Stomach (tissue), 9 donors: ENCODE results near the gene GLIPR1. TPM values are rescaled to one million over a fixed set of nuclear protein-coding genes. Genes with fewer than 3 reads are reported as not detected.

ENCODE experiments used
- DNase-seq, 2 donors: peaks; one replicate each; pipeline versions ENCODE4 v3.0.0 to v3.0.0-alpha.2; 2013 to 2019
- H3K27ac ChIP-seq, 5 donors: fragments of 200-600 bp in 4 of 5; sonication (generic) in 4 of 5; one replicate each; pipeline ENCODE4 v1.5.1; 2013 to 2019; ENCODE audit warnings: mild to moderate bottlenecking in 1 of 5, moderate library complexity in 1 of 5
- H3K27me3 ChIP-seq, 3 donors: fragments of 200-600 bp; sonication (generic); one replicate each; pipeline ENCODE4 v1.5.1; 2017 to 2019; ENCODE audit warnings: mixed run types in 1 of 3
- H3K36me3 ChIP-seq, 4 donors: fragments of 200-600 bp; sonication (generic); 1 replicate in 3 of 4; 2 replicates in 1 of 4; pipeline ENCODE4 v1.5.1; 2016 to 2019
- H3K4me1 ChIP-seq, 4 donors: fragments of 200-600 bp; sonication (generic); one replicate each; pipeline ENCODE4 v1.5.1; 2016 to 2019
- H3K4me3 ChIP-seq, 4 donors: fragments of 200-600 bp; sonication (generic) in 3 of 4; one replicate each; pipeline ENCODE4 v1.5.1; 2016 to 2019; ENCODE audit warnings: mild to moderate bottlenecking in 1 of 4
- H3K9me3 ChIP-seq, 4 donors: fragments of 200-600 bp; sonication (generic); one replicate each; pipeline ENCODE4 v1.5.1; 2016 to 2019
- EP300 ChIP-seq: sonication (generic); formaldehyde crosslinking; IDR thresholded peaks from one replicate; pipeline ENCODE4 v1.6.1; 2017; ENCODE audit warnings: antibody characterized with exemption
- POLR2A ChIP-seq, 4 donors: fragments of 450-650 bp; IDR thresholded peaks; one replicate each; pipeline ENCODE4 v1.6.1; 2016; ENCODE audit warnings: antibody characterized with exemption in 4 of 4, control low read depth in 2 of 4, mild to moderate bottlenecking in 1 of 4, moderate library complexity in 1 of 4
- POLR2AphosphoS5 ChIP-seq, 3 donors: sonication (generic); formaldehyde crosslinking; IDR thresholded peaks; one replicate each; pipeline ENCODE4 v1.6.1; 2016; ENCODE audit warnings: antibody characterized with exemption in 3 of 3
- WGBS, 5 donors: extraction: QIAGEN DNeasy Blood & Tissue Kit in 3 of 5; methylation state at CpG; one replicate each; pipeline versions ENCODE4 v1.1.5 to v1.1.7; 2013 to 2018; 5-methylcytosine and 5-hydroxymethylcytosine counted together
- intact Hi-C: fragments of 100-400 bp; cut with DNase I; formaldehyde crosslinking; loops from one replicate; pipeline ENCODE4 v1.15.1; 2023; ENCODE audit warnings: low total_unique reads
- polyA plus RNA-seq, 3 donors: library from polyadenylated mRNA; stranded (reverse); fragments of 200-250 nt; gene quantifications; one replicate each; pipeline ENCODE4 v1.2.3, GENCODE V29; 2013
- total RNA-seq, 5 donors: library from RNA; depleted of rRNA; stranded (reverse); fragments of >200 nt; gene quantifications; one replicate each; pipeline versions ENCODE4 v1.1.0 to v1.2.3, GENCODE V29; 2014 to 2016
- TF ChIP-seq, protein P1 (sequence below), 7 experiments: fragments of 450-650 bp in 4 of 7; fragments of 200-600 bp in 3 of 7; sonication (generic) in 3 of 7; IDR thresholded peaks; one replicate each; pipeline ENCODE4 v1.5.1; 2016 to 2019; ENCODE audit warnings: antibody characterized with exemption in 7 of 7, control low read depth in 2 of 7, mild to moderate bottlenecking in 1 of 7
- donor health status: healthy with polysubstance abuse.
- donor health status: Bipolar disorder and iron deficiency.
- donor health status: healthy.

The GLIPR1 gene
- total and polyA plus RNA-seq, 8 donors: 0.87 to 9.0 (median 4.5) TPM

DNA sequence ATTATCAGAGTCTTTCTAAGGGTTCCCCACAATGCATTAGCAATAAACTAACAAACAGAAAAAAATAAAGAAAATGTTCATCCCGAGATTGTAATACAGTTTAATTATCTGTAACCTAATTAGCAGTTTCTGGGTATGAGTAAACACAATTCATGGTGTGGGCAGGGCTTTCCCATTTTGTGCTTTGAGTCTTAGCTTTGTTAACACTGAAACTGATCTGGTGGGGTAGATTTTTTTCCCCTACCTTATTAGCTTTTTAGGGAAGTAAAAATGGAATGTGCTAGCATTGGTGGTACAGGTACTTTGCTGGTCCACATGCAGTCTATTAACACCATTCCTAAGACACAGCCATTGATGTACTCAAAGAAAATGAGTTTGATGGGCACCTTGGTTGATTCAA is 49.3 kb downstream of the GLIPR1 start:
- Histone ChIP-seq H3K4me1 (peaks cover 0 to 6% (median 3%) of the 10 kb centered on the region in 4 donors), H3K36me3 (no peaks in the 10 kb centered on the region), H3K9me3 (no peaks in the 10 kb centered on the region), H3K4me3 (no peak overlapping the region), H3K27me3 (no peaks in the 10 kb centered on the region), H3K27ac (no peak overlapping the region)
- TF ChIP-seq, protein P1, sequence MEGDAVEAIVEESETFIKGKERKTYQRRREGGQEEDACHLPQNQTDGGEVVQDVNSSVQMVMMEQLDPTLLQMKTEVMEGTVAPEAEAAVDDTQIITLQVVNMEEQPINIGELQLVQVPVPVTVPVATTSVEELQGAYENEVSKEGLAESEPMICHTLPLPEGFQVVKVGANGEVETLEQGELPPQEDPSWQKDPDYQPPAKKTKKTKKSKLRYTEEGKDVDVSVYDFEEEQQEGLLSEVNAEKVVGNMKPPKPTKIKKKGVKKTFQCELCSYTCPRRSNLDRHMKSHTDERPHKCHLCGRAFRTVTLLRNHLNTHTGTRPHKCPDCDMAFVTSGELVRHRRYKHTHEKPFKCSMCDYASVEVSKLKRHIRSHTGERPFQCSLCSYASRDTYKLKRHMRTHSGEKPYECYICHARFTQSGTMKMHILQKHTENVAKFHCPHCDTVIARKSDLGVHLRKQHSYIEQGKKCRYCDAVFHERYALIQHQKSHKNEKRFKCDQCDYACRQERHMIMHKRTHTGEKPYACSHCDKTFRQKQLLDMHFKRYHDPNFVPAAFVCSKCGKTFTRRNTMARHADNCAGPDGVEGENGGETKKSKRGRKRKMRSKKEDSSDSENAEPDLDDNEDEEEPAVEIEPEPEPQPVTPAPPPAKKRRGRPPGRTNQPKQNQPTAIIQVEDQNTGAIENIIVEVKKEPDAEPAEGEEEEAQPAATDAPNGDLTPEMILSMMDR (IDR thresholded peaks at IDR 0.05): no peak
- intact Hi-C loops: loop anchor here (5.0 kb wide), 1 partner anchor 507 kb away; no protein-coding TSS in a partner anchor
- no peak for DNase-seq
- WGBS, 5 donors: 43 to 60% (median 59%) methylated on average over 1 of the region's 1 CpG

GRCh38 chr12:75533239-75533638 is 52.7 kb downstream of the GLIPR1 start:
- intact Hi-C loops: no loop called here
- no peaks in the 10 kb centered on the region for H3K36me3 ChIP-seq
- H3K4me1 ChIP-seq: no peaks in the 10 kb centered on the region
- no peaks in the 10 kb centered on the region for H3K27me3 ChIP-seq
- H3K4me3 ChIP-seq: no peak overlapping the region
- WGBS, 5 donors: 83 to 87% (median 83%) methylated on average over 2 of the region's 2 CpGs
- H3K27ac ChIP-seq: no peak overlapping the region
- no peaks in the 10 kb centered on the region for H3K9me3 ChIP-seq
- DNase-seq: no peak
- TF ChIP-seq EP300 (no peak), POLR2A (IDR thresholded peaks at IDR 0.05) (no peak), POLR2AphosphoS5 (IDR thresholded peaks at IDR 0.05) (no peak)
- TF ChIP-seq, protein P1 (IDR thresholded peaks at IDR 0.05): no peak

DNA sequence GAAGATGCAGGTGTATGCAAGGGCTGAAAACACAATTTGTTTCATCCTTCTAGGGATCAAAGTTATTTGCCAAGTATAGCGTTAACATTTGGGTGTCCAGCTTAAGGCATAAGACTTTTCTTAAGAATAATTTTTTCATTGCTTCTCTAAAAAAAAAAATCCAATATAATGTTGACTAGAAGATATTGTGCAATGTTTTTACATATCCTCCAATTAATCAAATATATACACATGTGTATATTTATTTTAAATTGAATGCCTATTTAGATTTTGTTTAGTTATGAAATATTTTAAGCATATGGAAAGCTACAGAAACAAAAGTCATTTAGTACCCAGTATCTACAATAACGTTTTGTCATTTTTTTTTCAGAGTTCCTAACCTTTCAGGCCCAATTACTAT is 59.3 kb downstream of the GLIPR1 start:
- no peaks in the 10 kb centered on the region for H3K9me3 ChIP-seq
- intact Hi-C loops: no loop called here
- no peaks in the 10 kb centered on the region for H3K4me1 ChIP-seq
- no peak overlapping the region for H3K27ac ChIP-seq
- no peaks in the 10 kb centered on the region for H3K27me3 ChIP-seq
- DNase-seq: no peak
- whole genome bisulfite sequencing, 5 donors: 67 to 80% (median 75%) methylated on average over 2 of the region's 2 CpGs
- TF ChIP-seq POLR2AphosphoS5 (IDR thresholded peaks at IDR 0.05) (no peak), EP300 (no peak), POLR2A (IDR thresholded peaks at IDR 0.05) (no peak)
- TF ChIP-seq, protein P1 (IDR thresholded peaks at IDR 0.05): no peak
- H3K36me3 ChIP-seq: no peaks in the 10 kb centered on the region
- no peak overlapping the region for H3K4me3 ChIP-seq

DNA sequence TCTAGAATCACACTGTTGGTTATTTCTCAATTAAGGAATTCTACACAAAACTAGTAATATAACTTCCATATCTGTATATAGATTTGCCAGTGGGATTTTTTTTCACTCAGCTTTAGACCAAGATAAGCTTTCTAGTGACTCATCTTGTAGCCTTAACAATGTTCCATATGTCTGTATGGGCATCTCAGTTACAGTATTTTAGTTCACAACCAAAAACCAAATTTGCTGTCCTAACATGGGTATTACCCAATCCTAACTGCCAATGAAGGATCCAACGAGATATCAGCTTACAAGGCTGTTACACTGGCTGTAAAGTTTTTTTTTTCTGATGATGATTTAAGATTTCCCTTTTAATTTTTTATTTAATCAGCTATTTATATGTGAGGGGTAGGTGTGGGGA is 62.4 kb downstream of the GLIPR1 start:
- intact Hi-C loops: no loop called here
- Histone ChIP-seq H3K27ac (no peak overlapping the region), H3K9me3 (no peaks in the 10 kb centered on the region), H3K4me1 (no peaks in the 10 kb centered on the region), H3K36me3 (no peaks in the 10 kb centered on the region), H3K27me3 (no peaks in the 10 kb centered on the region), H3K4me3 (no peak overlapping the region)
- DNase-seq: no peak
- TF ChIP-seq, protein P1 (IDR thresholded peaks at IDR 0.05): no peak
- TF ChIP-seq POLR2A (IDR thresholded peaks at IDR 0.05) (no peak), POLR2AphosphoS5 (IDR thresholded peaks at IDR 0.05) (no peak), EP300 (no peak)
- WGBS, 5 donors: 67 to 82% (median 72%) methylated on average over 1 of the region's 1 CpG
